GM23338 (cell line): ENCODE data around the gene ALDH5A1. TPM values are rescaled to one million over a fixed set of nuclear protein-coding genes. Genes with fewer than 3 reads are reported as not detected.

Experiments used
- ATAC-seq: fragments of 200-7000 bp; cut with Tn5 transposase; 3 replicates; pipeline ENCODE4 v1.9.1; 2020
- DNase-seq: peaks from one replicate; pipeline ENCODE4 v3.0.0-alpha.2; 2015; ENCODE audit warnings: low spot score
- H2AFZ ChIP-seq: fragments of 200-600 bp; sonication (generic); 2 replicates; pipeline ENCODE4 v1.8.0; 2016; ENCODE audit warnings: antibody characterized with exemption, mild to moderate bottlenecking, moderate library complexity
- H3F3A ChIP-seq: fragments of 200-600 bp; sonication (generic); replicated peaks from 2 replicates; pipeline ENCODE4 v1.8.0; 2017; ENCODE audit warnings: antibody characterized with exemption, mixed run types, low read depth
- H3K27ac ChIP-seq: fragments of 200-600 bp; sonication (generic); 2 replicates; pipeline ENCODE4 v1.6.1; 2016; ENCODE audit warnings: low read depth
- H3K27me3 ChIP-seq: fragments of 200-600 bp; sonication (generic); 2 replicates; pipeline ENCODE4 v1.8.0; 2016; ENCODE audit warnings: mild to moderate bottlenecking, mixed run types, moderate library complexity; ENCODE audit not compliant: insufficient read depth
- H3K36me3 ChIP-seq: fragments of 200-600 bp; sonication (generic); 2 replicates; pipeline ENCODE4 v1.8.0; 2016; ENCODE audit warnings: mild to moderate bottlenecking; ENCODE audit not compliant: insufficient read depth
- H3K4me1 ChIP-seq: fragments of 200-600 bp; sonication (generic); 2 replicates; pipeline ENCODE4 v1.8.0; 2016; ENCODE audit warnings: mild to moderate bottlenecking, moderate library complexity; ENCODE audit not compliant: insufficient read depth
- H3K4me2 ChIP-seq: fragments of 200-600 bp; sonication (generic); 2 replicates; pipeline ENCODE4 v1.7.1; 2017; ENCODE audit warnings: mixed run types
- H3K4me3 ChIP-seq: fragments of 200-600 bp; sonication (generic); 2 replicates; pipeline ENCODE4 v1.6.1; 2016; ENCODE audit warnings: mixed run types
- H3K79me2 ChIP-seq: fragments of 200-600 bp; sonication (generic); replicated peaks from 2 replicates; pipeline ENCODE4 v1.8.0; 2017; ENCODE audit warnings: mild to moderate bottlenecking; ENCODE audit not compliant: insufficient read depth
- H3K9me2 ChIP-seq: fragments of 200-600 bp; sonication (generic); 2 replicates; pipeline ENCODE4 v1.8.0; 2017; ENCODE audit not compliant: insufficient read depth
- H4K20me1 ChIP-seq: fragments of 200-600 bp; sonication (generic); replicated peaks from 2 replicates; pipeline ENCODE4 v1.8.0; 2017; ENCODE audit warnings: mild to moderate bottlenecking; ENCODE audit not compliant: insufficient read depth
- H3K27ac Mint-ChIP-seq: 2 replicates; pipeline ENCODE4 v1.8.0; 2020; ENCODE audit warnings: inconsistent platforms, mild to moderate bottlenecking, moderate library complexity, mixed read lengths
- H3K27me3 Mint-ChIP-seq: 3 replicates; pipeline ENCODE4 v1.8.0; 2022; ENCODE audit warnings: low read depth, mild to moderate bottlenecking, moderate library complexity, mixed read lengths, inconsistent platforms; ENCODE audit not compliant: insufficient read depth, poor library complexity
- H3K36me3 Mint-ChIP-seq: 3 replicates; pipeline ENCODE4 v1.8.0; 2021; ENCODE audit warnings: low read depth, mild to moderate bottlenecking, inconsistent platforms, moderate library complexity, mixed read lengths
- H3K4me1 Mint-ChIP-seq: 3 replicates; pipeline ENCODE4 v1.8.0; 2020; ENCODE audit warnings: mild to moderate bottlenecking, inconsistent platforms, mixed read lengths
- H3K4me3 Mint-ChIP-seq: 3 replicates; pipeline ENCODE4 v1.8.0; 2021; ENCODE audit warnings: moderate library complexity, mild to moderate bottlenecking, inconsistent platforms, mixed read lengths
- H3K9me3 Mint-ChIP-seq: 3 replicates; pipeline ENCODE4 v1.8.0; 2020; ENCODE audit warnings: moderate library complexity, mild to moderate bottlenecking, inconsistent platforms, mixed read lengths
- CREB1 ChIP-seq: fragments of 250-450 bp; sonication (Bioruptor Pico); IDR thresholded peaks from 2 replicates; pipeline ENCODE4 v1.5.0; 2020; ENCODE audit warnings: low read depth, mild to moderate bottlenecking, moderate library complexity
- EZH2 ChIP-seq: fragments of 200-600 bp; sonication (generic); IDR thresholded peaks from one replicate; pipeline ENCODE4 v1.8.0; 2017; ENCODE audit warnings: antibody characterized with exemption, mild to moderate bottlenecking, low read depth; ENCODE audit not compliant: unreplicated experiment
- EZH2phosphoT487 ChIP-seq: fragments of 200-600 bp; sonication (generic); IDR thresholded peaks from one replicate; pipeline ENCODE4 v1.8.1; 2018; ENCODE audit warnings: antibody characterized with exemption; ENCODE audit not compliant: unreplicated experiment
- JUNB ChIP-seq: IDR thresholded peaks from one replicate; pipeline ENCODE4 v1.6.1; 2016; ENCODE audit warnings: antibody characterized with exemption; ENCODE audit not compliant: unreplicated experiment
- NANOG ChIP-seq: IDR thresholded peaks from 2 replicates; pipeline ENCODE4 v1.6.1; 2016; ENCODE audit warnings: antibody characterized with exemption, borderline replicate concordance
- POLR2AphosphoS5 ChIP-seq: IDR thresholded peaks from 2 replicates; pipeline ENCODE4 v1.6.1; 2016; ENCODE audit warnings: antibody characterized with exemption, low read depth
- STAT1 ChIP-seq: IDR thresholded peaks from one replicate; pipeline ENCODE4 v1.6.1; 2016; ENCODE audit warnings: antibody characterized with exemption; ENCODE audit not compliant: unreplicated experiment
- ZNF114 ChIP-seq: fragments of 250-450 bp; sonication (Bioruptor Pico); IDR thresholded peaks from 2 replicates; pipeline ENCODE4 v1.5.0; 2020; ENCODE audit warnings: mild to moderate bottlenecking, moderate library complexity
- ZNF331 ChIP-seq: fragments of 250-450 bp; sonication (Bioruptor Pico); IDR thresholded peaks from 2 replicates; pipeline ENCODE4 v1.5.0; 2020; ENCODE audit warnings: low read depth, mild to moderate bottlenecking, moderate library complexity
- ZNF462 ChIP-seq: fragments of 250-450 bp; sonication (Bioruptor Pico); IDR thresholded peaks from 2 replicates; pipeline ENCODE4 v1.5.0; 2020; ENCODE audit warnings: mild to moderate bottlenecking, moderate library complexity
- polyA plus RNA-seq: library from polyadenylated mRNA; unstranded; fragments of >200 nt; fragmentation: Nextera tagmentation; extraction: Ambion mirVana; gene quantifications from 2 replicates; pipeline ENCODE4 v1.2.1, GENCODE V29; 2016
- total RNA-seq: library from RNA; depleted of rRNA; stranded (reverse); fragments of >200 nt; shearing (Covaris generic); gene quantifications from 2 replicates; pipeline ENCODE4 v1.2.3, GENCODE V29; 2014
- TF ChIP-seq, protein P1 (sequence below): IDR thresholded peaks from 2 replicates; pipeline ENCODE4 v1.6.1; 2016; ENCODE audit warnings: antibody characterized with exemption
- TF ChIP-seq, protein P2 (sequence below): IDR thresholded peaks from one replicate; pipeline ENCODE4 v1.6.1; 2018; ENCODE audit warnings: antibody characterized with exemption; ENCODE audit not compliant: unreplicated experiment
- TF ChIP-seq, protein P3 (sequence below), 2 experiments: fragments of 200-600 bp in 1 of 2; sonication (generic) in 1 of 2; conservative IDR thresholded peaks; 2 replicates each; pipeline versions ENCODE4 v1.5.1 to v1.6.1; 2016 to 2017; ENCODE audit warnings: antibody characterized with exemption in 2 of 2, low read depth in 2 of 2, mild to moderate bottlenecking in 2 of 2, moderate library complexity in 1 of 2

The ALDH5A1 gene
- total and polyA plus RNA-seq, 2 experiments from 2014 or later, result 3.1 to 5.2 TPM

GRCh38 chr6:24576447-24576846 lies 81.7 kb downstream of the ALDH5A1 start:
- no peak overlapping the region for H3K4me3 Mint-ChIP-seq

More at GRCh38 chr6:24576447-24576846, 81.7 kb downstream of the ALDH5A1 start:
- Mint-ChIP-seq H3K9me3 (no peaks in the 10 kb centered on the region), H3K4me1 (peaks cover 4% of the 10 kb centered on the region), H3K27me3 (peaks cover 4% of the 10 kb centered on the region), H3K27ac (no peak overlapping the region), H3K36me3 (no peaks in the 10 kb centered on the region)
- TF ChIP-seq EZH2 (no peak), ZNF114 (CRISPR knock-in tag) (no peak), POLR2AphosphoS5 (no peak), EZH2phosphoT487 (no peak), NANOG (no peak), JUNB (no peak), CREB1 (CRISPR knock-in tag) (no peak), STAT1 (no peak), ZNF331 (CRISPR knock-in tag) (no peak), ZNF462 (CRISPR knock-in tag) (no peak)
- TF ChIP-seq, protein P1, sequence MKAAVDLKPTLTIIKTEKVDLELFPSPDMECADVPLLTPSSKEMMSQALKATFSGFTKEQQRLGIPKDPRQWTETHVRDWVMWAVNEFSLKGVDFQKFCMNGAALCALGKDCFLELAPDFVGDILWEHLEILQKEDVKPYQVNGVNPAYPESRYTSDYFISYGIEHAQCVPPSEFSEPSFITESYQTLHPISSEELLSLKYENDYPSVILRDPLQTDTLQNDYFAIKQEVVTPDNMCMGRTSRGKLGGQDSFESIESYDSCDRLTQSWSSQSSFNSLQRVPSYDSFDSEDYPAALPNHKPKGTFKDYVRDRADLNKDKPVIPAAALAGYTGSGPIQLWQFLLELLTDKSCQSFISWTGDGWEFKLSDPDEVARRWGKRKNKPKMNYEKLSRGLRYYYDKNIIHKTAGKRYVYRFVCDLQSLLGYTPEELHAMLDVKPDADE, result no peak
- TF ChIP-seq, protein P2, sequence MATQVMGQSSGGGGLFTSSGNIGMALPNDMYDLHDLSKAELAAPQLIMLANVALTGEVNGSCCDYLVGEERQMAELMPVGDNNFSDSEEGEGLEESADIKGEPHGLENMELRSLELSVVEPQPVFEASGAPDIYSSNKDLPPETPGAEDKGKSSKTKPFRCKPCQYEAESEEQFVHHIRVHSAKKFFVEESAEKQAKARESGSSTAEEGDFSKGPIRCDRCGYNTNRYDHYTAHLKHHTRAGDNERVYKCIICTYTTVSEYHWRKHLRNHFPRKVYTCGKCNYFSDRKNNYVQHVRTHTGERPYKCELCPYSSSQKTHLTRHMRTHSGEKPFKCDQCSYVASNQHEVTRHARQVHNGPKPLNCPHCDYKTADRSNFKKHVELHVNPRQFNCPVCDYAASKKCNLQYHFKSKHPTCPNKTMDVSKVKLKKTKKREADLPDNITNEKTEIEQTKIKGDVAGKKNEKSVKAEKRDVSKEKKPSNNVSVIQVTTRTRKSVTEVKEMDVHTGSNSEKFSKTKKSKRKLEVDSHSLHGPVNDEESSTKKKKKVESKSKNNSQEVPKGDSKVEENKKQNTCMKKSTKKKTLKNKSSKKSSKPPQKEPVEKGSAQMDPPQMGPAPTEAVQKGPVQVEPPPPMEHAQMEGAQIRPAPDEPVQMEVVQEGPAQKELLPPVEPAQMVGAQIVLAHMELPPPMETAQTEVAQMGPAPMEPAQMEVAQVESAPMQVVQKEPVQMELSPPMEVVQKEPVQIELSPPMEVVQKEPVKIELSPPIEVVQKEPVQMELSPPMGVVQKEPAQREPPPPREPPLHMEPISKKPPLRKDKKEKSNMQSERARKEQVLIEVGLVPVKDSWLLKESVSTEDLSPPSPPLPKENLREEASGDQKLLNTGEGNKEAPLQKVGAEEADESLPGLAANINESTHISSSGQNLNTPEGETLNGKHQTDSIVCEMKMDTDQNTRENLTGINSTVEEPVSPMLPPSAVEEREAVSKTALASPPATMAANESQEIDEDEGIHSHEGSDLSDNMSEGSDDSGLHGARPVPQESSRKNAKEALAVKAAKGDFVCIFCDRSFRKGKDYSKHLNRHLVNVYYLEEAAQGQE, result no peak
- TF ChIP-seq, protein P3, sequence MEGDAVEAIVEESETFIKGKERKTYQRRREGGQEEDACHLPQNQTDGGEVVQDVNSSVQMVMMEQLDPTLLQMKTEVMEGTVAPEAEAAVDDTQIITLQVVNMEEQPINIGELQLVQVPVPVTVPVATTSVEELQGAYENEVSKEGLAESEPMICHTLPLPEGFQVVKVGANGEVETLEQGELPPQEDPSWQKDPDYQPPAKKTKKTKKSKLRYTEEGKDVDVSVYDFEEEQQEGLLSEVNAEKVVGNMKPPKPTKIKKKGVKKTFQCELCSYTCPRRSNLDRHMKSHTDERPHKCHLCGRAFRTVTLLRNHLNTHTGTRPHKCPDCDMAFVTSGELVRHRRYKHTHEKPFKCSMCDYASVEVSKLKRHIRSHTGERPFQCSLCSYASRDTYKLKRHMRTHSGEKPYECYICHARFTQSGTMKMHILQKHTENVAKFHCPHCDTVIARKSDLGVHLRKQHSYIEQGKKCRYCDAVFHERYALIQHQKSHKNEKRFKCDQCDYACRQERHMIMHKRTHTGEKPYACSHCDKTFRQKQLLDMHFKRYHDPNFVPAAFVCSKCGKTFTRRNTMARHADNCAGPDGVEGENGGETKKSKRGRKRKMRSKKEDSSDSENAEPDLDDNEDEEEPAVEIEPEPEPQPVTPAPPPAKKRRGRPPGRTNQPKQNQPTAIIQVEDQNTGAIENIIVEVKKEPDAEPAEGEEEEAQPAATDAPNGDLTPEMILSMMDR (conservative IDR thresholded peaks at IDR 0.05; ENCODE audit: low read depth in 2 of 2), result no peak
- no peak overlapping the region for H3K4me3 ChIP-seq
- peaks cover 12% of the 10 kb centered on the region; the same call in 1 of the 2 replicates for H3K27me3 ChIP-seq
- no peaks in the 10 kb centered on the region for H3K9me2 ChIP-seq
- H3F3A ChIP-seq, result no peaks in the 10 kb centered on the region
- no peak overlapping the region for H3K4me2 ChIP-seq
- H3K4me1 ChIP-seq, result no peaks in the 10 kb centered on the region
- no peak for DNase-seq
- no peak overlapping the region for H3K27ac ChIP-seq
- H2AFZ ChIP-seq, result no peak overlapping the region
- H3K36me3 ChIP-seq, result no peaks in the 10 kb centered on the region
- H4K20me1 ChIP-seq, result no peaks in the 10 kb centered on the region
- no peaks in the 10 kb centered on the region for H3K79me2 ChIP-seq
- ATAC-seq, result no peak
